ENCODE results near the gene ZNF593OS. TPM values are rescaled to one million over a fixed set of nuclear protein-coding genes. Genes with fewer than 3 reads are reported as not detected.

The ZNF593OS gene
- total and polyA plus RNA-seq, 2 of the 8 experiments (the other 6 are each of a cell fraction or from before 2014, with no cell fraction given), result not detected

DNA sequence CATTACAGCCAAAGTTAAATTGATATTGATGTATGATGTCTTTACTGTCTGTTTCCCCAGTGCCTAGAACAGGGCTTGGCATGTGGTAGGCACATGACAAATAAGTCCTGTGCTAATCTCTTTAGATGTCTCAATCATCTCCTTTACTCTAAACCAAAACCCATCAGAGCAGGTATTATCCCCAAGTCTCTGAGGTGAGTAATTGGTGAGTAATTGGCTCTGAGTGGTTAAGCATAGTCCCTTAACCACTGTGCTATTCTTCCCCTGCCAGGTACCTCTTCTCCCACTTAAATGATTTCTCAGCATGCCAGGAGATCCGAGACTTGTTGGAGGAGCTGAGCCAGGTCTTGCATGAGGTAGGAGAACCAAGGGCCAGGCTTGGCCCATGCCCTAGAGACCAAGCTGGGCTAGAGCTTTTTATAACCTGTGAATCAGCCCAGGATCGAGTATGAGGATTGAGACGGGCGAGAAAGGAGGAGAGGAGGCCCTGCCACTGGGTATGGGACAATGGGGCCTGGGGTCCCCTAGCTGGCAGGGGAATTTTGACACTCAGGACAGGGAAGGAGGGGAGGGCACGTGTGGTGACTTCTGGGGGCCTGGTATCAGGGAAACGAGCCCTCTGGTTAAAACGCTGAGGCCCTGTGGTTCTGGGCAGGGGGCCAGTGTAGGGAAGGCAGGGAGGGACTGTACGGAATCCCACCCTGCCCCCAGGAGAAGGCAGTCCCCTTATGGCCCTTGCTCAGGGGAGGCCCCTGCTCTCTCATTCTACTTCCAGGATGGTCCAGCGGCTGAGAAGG is 10.2 kb upstream of the ZNF593OS start:
- Histone ChIP-seq H3K36me3 (ENCODE audit: control insufficient read depth in 2 of 4, insufficient read depth in 4 of 4, low read length in 3 of 4) (peaks cover 0 to 4% (median 3%) of the 10 kb centered on the region in 4 experiments; a peak in 4 of 8 replicates), H4K8ac (ENCODE audit: extremely low read depth, insufficient read depth, low read length) (no peak overlapping the region), H3K14ac (ENCODE audit: insufficient read length) (no peak overlapping the region), H3K27me3 (replicated peaks in 1 of 4; ENCODE audit: control insufficient read depth in 3 of 4, extremely low read depth in 1 of 4, insufficient read depth in 3 of 4, low read length in 3 of 4) (no peaks in the 10 kb centered on the region), H4K91ac (replicated peaks; ENCODE audit: insufficient read length, low read length) (no peak overlapping the region), H3K18ac (ENCODE audit: extremely low read depth, low read length) (no peak overlapping the region), H4K5ac (ENCODE audit: insufficient read length, low read depth, low read length) (no peak overlapping the region), H2BK120ac (replicated peaks; ENCODE audit: low read depth, low read length) (no peak overlapping the region), H3K27ac (ENCODE audit: low read depth, low read length) (no peak overlapping the region), H3K56ac (replicated peaks; ENCODE audit: insufficient read length, low read depth, low read length) (no peak overlapping the region), H3K9ac (replicated peaks in 1 of 4; ENCODE audit: extremely low read depth in 1 of 4, low read depth in 3 of 4, low read length in 3 of 4) (no peak overlapping the region), H2AFZ (ENCODE audit: low read length) (no peak overlapping the region), H3K79me2 (ENCODE audit: control insufficient read depth in 1 of 2, insufficient read depth in 2 of 2, low read length in 2 of 2) (no peaks in the 10 kb centered on the region), H2BK15ac (ENCODE audit: low read length) (no peak overlapping the region), H2BK5ac (ENCODE audit: low read depth, low read length) (no peak overlapping the region), H2BK20ac (ENCODE audit: low read length) (no peak overlapping the region), H3K4ac (replicated peaks; ENCODE audit: insufficient read length, low read depth, low read length) (no peak overlapping the region), H3K4me1 (replicated peaks in 1 of 4; ENCODE audit: control insufficient read depth in 3 of 4, insufficient read depth in 4 of 4, low read length in 3 of 4) (peaks cover 0 to 2% (median 0%) of the 10 kb centered on the region in 4 experiments; a peak in 4 of 7 replicates), H3K4me3 (ENCODE audit: extremely low read depth in 1 of 4, insufficient read depth in 2 of 4, low read depth in 3 of 4, low read length in 4 of 4) (no peak overlapping the region), H4K20me1 (replicated peaks in 1 of 2; ENCODE audit: control insufficient read depth in 1 of 2, insufficient read depth in 2 of 2, low read length in 2 of 2) (peaks cover 0 to 2% of the 10 kb centered on the region in 2 experiments), H2BK12ac (ENCODE audit: low read depth, low read length) (no peak overlapping the region), H3K23ac (ENCODE audit: insufficient read length) (no peak overlapping the region), H3K4me2 (ENCODE audit: insufficient read depth in 1 of 2, low read depth in 2 of 2, low read length in 2 of 2) (no peak overlapping the region), H3K23me2 (ENCODE audit: low read depth, low read length) (peaks cover 2% of the 10 kb centered on the region; the same call in 1 of the 2 replicates), H2AK5ac (ENCODE audit: low read depth, low read length) (no peak overlapping the region), H3K79me1 (ENCODE audit: low read depth, low read length) (no peaks in the 10 kb centered on the region; the same call in 1 of the 2 replicates), H3K9me3 (ENCODE audit: insufficient read depth in 2 of 2, low read depth in 1 of 2, low read length in 1 of 2) (no peaks in the 10 kb centered on the region)
- DNase-seq (ENCODE audit: low read depth in 1 of 2, low spot score in 2 of 2) (no peak), FAIRE-seq (no peak)
- CTCF ChIA-PET (ENCODE audit: partially characterized antibody), result interaction anchor here (12.6 to 16.2 kb wide), 2 partner anchors 4 to 8 kb away, joined by 159 read pairs; partner anchors contain the start of genes C1orf232, CATSPER4, CNKSR1 and ZNF593
- POLR2A ChIA-PET (ENCODE audit: partially characterized antibody), result interaction anchor here (0.7 to 1.3 kb wide), 3 partner anchors 9 to 94 kb away, joined by 3 to 4 read pairs (median 3); partner anchors contain the start of genes CATSPER4 and ZNF593
- 85% methylated on average over 9 of the region's 9 CpGs; no CpG with 5 or more reads in 1 of the 2 experiments for WGBS, 2 experiments (ENCODE audit: extremely low coverage in 1 of 2, insufficient coverage in 1 of 2, insufficient read length in 1 of 2, insufficient replicate concordance in 2 of 2, low coverage in 1 of 2, low lambda C conversion rate in 2 of 2, missing lambda C conversion rate in 1 of 2)
- TF ChIP-seq JUND (IDR thresholded peaks at IDR 0.05; ENCODE audit: low read length), result no peak
- TF ChIP-seq RFX5 (IDR thresholded peaks at IDR 0.05; ENCODE audit: borderline replicate concordance, low read depth, low read length), result no peak

Data from H1 (cell line).